Prostate gland (tissue), 2 donors: ENCODE data around the gene GMNN.

ENCODE experiments used
- POLR2A ChIP-seq: fragments of 450-650 bp; IDR thresholded peaks from one replicate; pipeline ENCODE4 v1.6.1; 2016; ENCODE audit warnings: antibody characterized with exemption, mild to moderate bottlenecking
- TF ChIP-seq, protein P1 (sequence below), 4 experiments: fragments of 200-600 bp in 2 of 4; fragments of 450-650 bp in 2 of 4; sonication (generic) in 2 of 4; IDR thresholded peaks; 1 replicate in 3 of 4; 2 replicates in 1 of 4; pipeline ENCODE4 v1.5.1; 2016 to 2019; ENCODE audit warnings: antibody characterized with exemption in 4 of 4, mild to moderate bottlenecking in 2 of 4, moderate library complexity in 2 of 4

DNA sequence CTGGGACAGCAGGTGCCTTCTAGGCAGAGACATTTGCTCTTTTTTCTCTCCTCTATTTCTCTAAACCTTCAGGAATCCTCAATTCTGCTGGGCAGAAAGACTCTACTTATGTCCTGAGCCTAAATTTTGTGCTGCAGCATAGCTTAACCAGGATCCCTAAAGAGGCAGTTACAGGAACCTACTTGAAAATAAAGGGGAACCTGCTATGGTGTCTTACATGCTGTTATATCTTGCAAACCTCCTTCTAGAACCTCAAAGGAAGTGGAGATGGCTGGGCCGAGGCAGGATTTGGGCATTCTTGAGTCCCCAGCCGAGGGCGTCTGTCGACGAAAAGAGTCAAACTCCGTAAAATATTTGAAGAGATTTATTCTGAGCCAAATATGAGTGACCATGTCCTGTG is 17.1 kb upstream of the GMNN start:
- TF ChIP-seq, protein P1, sequence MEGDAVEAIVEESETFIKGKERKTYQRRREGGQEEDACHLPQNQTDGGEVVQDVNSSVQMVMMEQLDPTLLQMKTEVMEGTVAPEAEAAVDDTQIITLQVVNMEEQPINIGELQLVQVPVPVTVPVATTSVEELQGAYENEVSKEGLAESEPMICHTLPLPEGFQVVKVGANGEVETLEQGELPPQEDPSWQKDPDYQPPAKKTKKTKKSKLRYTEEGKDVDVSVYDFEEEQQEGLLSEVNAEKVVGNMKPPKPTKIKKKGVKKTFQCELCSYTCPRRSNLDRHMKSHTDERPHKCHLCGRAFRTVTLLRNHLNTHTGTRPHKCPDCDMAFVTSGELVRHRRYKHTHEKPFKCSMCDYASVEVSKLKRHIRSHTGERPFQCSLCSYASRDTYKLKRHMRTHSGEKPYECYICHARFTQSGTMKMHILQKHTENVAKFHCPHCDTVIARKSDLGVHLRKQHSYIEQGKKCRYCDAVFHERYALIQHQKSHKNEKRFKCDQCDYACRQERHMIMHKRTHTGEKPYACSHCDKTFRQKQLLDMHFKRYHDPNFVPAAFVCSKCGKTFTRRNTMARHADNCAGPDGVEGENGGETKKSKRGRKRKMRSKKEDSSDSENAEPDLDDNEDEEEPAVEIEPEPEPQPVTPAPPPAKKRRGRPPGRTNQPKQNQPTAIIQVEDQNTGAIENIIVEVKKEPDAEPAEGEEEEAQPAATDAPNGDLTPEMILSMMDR (IDR thresholded peaks at IDR 0.05): no peak
- no peak for TF ChIP-seq POLR2A
